ENCODE data around the gene ATXN7L3B.
A peak's percentile ranks its signal among the peaks of the same experiment; 100 is the strongest.

The ATXN7L3B gene

GRCh38 chr12:74526535-74526934 is 11.1 kb upstream of the ATXN7L3B start:
- Histone ChIP-seq H3K4me3 (ENCODE audit: low read length) (no peak overlapping the region), H3K4me1 (ENCODE audit: insufficient read depth, low read length) (no peaks in the 10 kb centered on the region), H3K9me3 (ENCODE audit: insufficient read depth, low read depth, low read length) (no peaks in the 10 kb centered on the region), H3K27ac (ENCODE audit: low read depth, low read length) (no peak overlapping the region), H3K9ac (ENCODE audit: low read depth, low read length) (no peak overlapping the region), H3K36me3 (ENCODE audit: insufficient read depth, low read length) (no peaks in the 10 kb centered on the region), H3K27me3 (ENCODE audit: insufficient read depth, low read length) (peaks cover 2% of the 10 kb centered on the region; the same call in 1 of the 2 replicates)
- WGBS, result no CpG with 5 or more reads among the region's 2 CpGs

- Histone ChIP-seq H3K27me3 (ENCODE audit: insufficient read depth, low read length) (peaks cover 2% of the 10 kb centered on the region; the same call in 1 of the 2 replicates), H3K4me1 (ENCODE audit: insufficient read depth, low read length) (no peaks in the 10 kb centered on the region), H3K36me3 (ENCODE audit: insufficient read depth, low read length) (no peaks in the 10 kb centered on the region), H3K9me3 (ENCODE audit: insufficient read depth, low read depth, low read length) (no peaks in the 10 kb centered on the region), H3K9ac (ENCODE audit: low read depth, low read length) (no peak overlapping the region), H3K4me3 (ENCODE audit: low read length) (no peak overlapping the region), H3K27ac (ENCODE audit: low read depth, low read length) (no peak overlapping the region)
- 83% methylated on average over 2 of the region's 2 CpGs for WGBS
Observed at GRCh38 chr12:74527491-74527890, 10.1 kb upstream of the ATXN7L3B start.

GRCh38 chr12:74530676-74531075 is 7.0 kb upstream of the ATXN7L3B start:
- no CpG with 5 or more reads among the region's 2 CpGs for WGBS
- Histone ChIP-seq H3K27ac (ENCODE audit: low read depth, low read length) (no peak overlapping the region), H3K36me3 (ENCODE audit: insufficient read depth, low read length) (no peaks in the 10 kb centered on the region), H3K27me3 (ENCODE audit: insufficient read depth, low read length) (peaks cover 2% of the 10 kb centered on the region; the same call in 1 of the 2 replicates), H3K9me3 (ENCODE audit: insufficient read depth, low read depth, low read length) (no peaks in the 10 kb centered on the region), H3K4me1 (ENCODE audit: insufficient read depth, low read length) (no peaks in the 10 kb centered on the region), H3K9ac (ENCODE audit: low read depth, low read length) (no peak overlapping the region), H3K4me3 (ENCODE audit: low read length) (no peak overlapping the region)

DNA sequence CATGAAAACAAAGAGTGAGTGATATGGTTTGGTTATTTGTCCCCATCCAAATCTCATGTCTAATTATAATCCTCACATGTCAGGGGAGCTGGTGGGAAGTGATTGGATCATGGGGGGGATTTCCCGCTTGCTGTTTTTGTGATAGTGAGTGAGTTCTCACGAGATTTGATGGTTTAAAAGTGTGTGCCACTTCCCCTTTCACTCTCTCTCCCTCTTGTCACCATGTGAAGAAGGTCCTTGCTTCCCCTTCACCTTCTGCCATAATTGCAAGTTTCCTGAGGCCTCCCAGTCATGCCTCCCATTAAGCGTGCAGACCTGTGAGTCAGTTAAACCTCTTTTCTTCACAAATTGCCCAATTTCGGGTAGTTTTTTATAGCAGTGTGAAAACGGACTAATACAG is 2.1 kb upstream of the ATXN7L3B start:
- Histone ChIP-seq H3K27me3 (ENCODE audit: insufficient read depth, low read length) (peaks cover 2% of the 10 kb centered on the region; the same call in 1 of the 2 replicates), H3K4me1 (ENCODE audit: insufficient read depth, low read length) (peaks cover 23% of the 10 kb centered on the region), H3K27ac (ENCODE audit: low read depth, low read length) (no peak overlapping the region), H3K4me3 (ENCODE audit: low read length) (no peak overlapping the region), H3K36me3 (ENCODE audit: insufficient read depth, low read length) (0 out of 2 replicates have a peak, but pooled peaks cover 7% of the 10 kb centered on the region), H3K9me3 (ENCODE audit: insufficient read depth, low read depth, low read length) (no peaks in the 10 kb centered on the region), H3K9ac (ENCODE audit: low read depth, low read length) (no peak overlapping the region)
- 90% methylated on average over 4 of the region's 5 CpGs for WGBS

DNA sequence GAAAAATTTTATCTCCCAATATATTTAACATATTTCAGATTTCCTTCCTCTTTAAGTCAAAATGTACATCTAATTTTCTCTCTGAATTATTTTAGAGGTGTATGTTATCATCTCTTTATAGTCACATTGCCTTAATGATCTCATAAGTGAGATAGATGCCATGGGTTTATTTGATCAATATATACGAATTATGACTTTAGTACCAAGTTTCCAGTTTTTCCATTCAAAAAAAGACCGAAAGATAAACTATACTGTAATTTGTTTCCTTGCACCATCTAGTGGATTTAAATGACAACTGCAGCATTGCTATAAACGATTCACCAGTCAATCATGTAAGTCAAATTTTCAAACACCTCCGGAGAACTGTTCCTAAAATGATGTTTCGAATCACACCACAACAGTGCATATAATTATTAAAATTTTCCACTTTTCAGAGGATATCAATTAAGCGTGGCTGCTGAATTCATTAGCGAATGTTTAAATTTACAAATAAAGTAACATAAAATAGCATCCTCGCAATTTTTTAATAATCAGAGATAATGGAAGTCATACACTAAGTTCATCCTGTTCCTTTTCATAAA is 419 bp upstream of the ATXN7L3B start:
- Histone ChIP-seq H3K4me3 (ENCODE audit: low read length) (peak overlapping the region; percentile 98), H3K9ac (ENCODE audit: low read depth, low read length) (peak overlapping the region; percentile 99), H3K27me3 (ENCODE audit: insufficient read depth, low read length) (no peaks in the 10 kb centered on the region), H3K9me3 (ENCODE audit: insufficient read depth, low read depth, low read length) (no peaks in the 10 kb centered on the region), H3K4me1 (ENCODE audit: insufficient read depth, low read length) (peaks cover 40% of the 10 kb centered on the region), H3K27ac (ENCODE audit: low read depth, low read length) (peak overlapping the region; percentile 97), H3K36me3 (ENCODE audit: insufficient read depth, low read length) (peaks cover 15% of the 10 kb centered on the region; the same call in 1 of the 2 replicates)
- WGBS, result 18% methylated on average over 8 of the region's 8 CpGs

- Histone ChIP-seq H3K36me3 (ENCODE audit: insufficient read depth, low read length) (peaks cover 22% of the 10 kb centered on the region; the same call in 1 of the 2 replicates), H3K27ac (ENCODE audit: low read depth, low read length) (peak overlapping the region; percentile 97), H3K4me3 (ENCODE audit: low read length) (peak overlapping the region; percentile 98), H3K9me3 (ENCODE audit: insufficient read depth, low read depth, low read length) (no peaks in the 10 kb centered on the region), H3K4me1 (ENCODE audit: insufficient read depth, low read length) (peaks cover 53% of the 10 kb centered on the region), H3K9ac (ENCODE audit: low read depth, low read length) (peak overlapping the region; percentile 99), H3K27me3 (ENCODE audit: insufficient read depth, low read length) (no peaks in the 10 kb centered on the region)
- WGBS, result 55% methylated on average over 7 of the region's 7 CpGs
Observed at GRCh38 chr12:74538491-74539258, 1.0 kb downstream of the ATXN7L3B start.

- WGBS, result 82% methylated on average over 4 of the region's 4 CpGs
- Histone ChIP-seq H3K4me3 (ENCODE audit: low read length) (peak overlapping the region; percentile 98), H3K27me3 (ENCODE audit: insufficient read depth, low read length) (no peaks in the 10 kb centered on the region), H3K36me3 (ENCODE audit: insufficient read depth, low read length) (peaks cover 25% of the 10 kb centered on the region; the same call in 1 of the 2 replicates), H3K9me3 (ENCODE audit: insufficient read depth, low read depth, low read length) (no peaks in the 10 kb centered on the region), H3K9ac (ENCODE audit: low read depth, low read length) (peak overlapping the region; percentile 99; the same call in 1 of the 2 replicates), H3K4me1 (ENCODE audit: insufficient read depth, low read length) (peaks cover 53% of the 10 kb centered on the region), H3K27ac (ENCODE audit: low read depth, low read length) (no peak overlapping the region; the same call in 1 of the 2 replicates)
Observed at GRCh38 chr12:74539261-74539660, 1.6 kb downstream of the ATXN7L3B start.

DNA sequence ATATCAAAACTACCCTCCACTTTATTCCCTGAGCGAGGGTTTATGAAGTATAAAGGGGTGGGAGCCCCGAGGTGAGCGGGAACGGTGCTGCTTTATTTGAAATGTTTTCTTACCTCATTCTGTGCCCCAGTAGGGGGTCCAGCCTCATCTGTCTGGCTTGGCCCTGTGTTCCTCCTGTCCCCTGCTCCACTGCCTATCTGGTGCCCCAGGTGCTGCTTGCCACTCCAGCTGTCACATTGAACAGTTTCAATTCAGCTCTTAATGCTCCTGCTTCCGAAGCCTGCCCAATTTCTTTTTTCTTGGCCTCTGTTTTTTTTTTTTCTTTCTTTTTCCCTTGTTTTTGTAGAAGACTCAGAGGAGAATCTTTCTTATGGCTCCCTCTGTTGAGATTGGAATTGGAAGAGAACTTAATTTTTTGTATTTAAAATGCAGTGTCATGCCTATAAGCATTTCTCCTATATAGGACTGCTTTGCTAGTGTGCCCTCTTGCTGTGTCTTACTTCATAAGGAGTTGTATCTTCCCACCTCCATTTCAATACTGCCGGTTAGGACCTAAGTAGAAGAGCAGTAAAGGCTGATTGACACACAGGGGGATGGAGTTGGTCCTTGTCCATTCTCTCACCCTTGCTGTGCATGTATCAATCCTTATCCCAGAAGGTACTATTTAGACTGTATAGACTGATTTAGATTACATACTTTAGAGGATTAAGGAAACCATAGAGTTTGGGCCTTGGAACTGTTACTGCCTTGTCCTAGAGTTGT is 2.3 kb downstream of the ATXN7L3B start:
- no peak overlapping the region; the same call in 1 of the 2 replicates for H3K27ac ChIP-seq (ENCODE audit: low read depth, low read length)

DNA sequence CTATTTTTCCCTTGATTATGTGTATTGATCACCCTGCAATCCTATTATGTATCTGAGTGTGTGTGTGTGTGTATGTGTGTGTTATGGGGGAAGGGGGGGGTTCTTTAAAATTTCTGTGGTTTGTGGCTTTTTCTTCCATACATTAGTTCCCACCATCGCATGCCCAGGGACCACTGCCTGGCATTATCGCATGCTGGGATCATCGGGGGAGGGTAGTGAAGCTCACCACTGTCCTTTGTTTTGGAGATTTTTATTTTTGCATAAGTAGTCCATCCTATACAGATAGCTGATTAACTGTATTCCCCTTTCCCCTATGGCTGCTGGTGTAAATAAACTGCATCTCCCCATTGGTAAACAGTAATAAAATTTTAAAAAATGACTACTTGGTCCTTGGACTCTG is 3.4 kb downstream of the ATXN7L3B start:
- no CpG with 5 or more reads among the region's 3 CpGs for WGBS
- Histone ChIP-seq H3K27me3 (ENCODE audit: insufficient read depth, low read length) (no peaks in the 10 kb centered on the region), H3K9me3 (ENCODE audit: insufficient read depth, low read depth, low read length) (no peaks in the 10 kb centered on the region), H3K9ac (ENCODE audit: low read depth, low read length) (no peak overlapping the region), H3K36me3 (ENCODE audit: insufficient read depth, low read length) (peaks cover 25% of the 10 kb centered on the region; the same call in 1 of the 2 replicates), H3K4me3 (ENCODE audit: low read length) (peak overlapping the region; percentile 98), H3K4me1 (ENCODE audit: insufficient read depth, low read length) (peaks cover 53% of the 10 kb centered on the region), H3K27ac (ENCODE audit: low read depth, low read length) (peak overlapping the region; percentile 68; the same call in 1 of the 2 replicates)

More for the DNA sequence above, 2.3 kb downstream of the ATXN7L3B start:
- Histone ChIP-seq H3K9ac (ENCODE audit: low read depth, low read length) (no peak overlapping the region), H3K4me3 (ENCODE audit: low read length) (peak overlapping the region; percentile 98), H3K4me1 (ENCODE audit: insufficient read depth, low read length) (peaks cover 53% of the 10 kb centered on the region), H3K36me3 (ENCODE audit: insufficient read depth, low read length) (peaks cover 25% of the 10 kb centered on the region; the same call in 1 of the 2 replicates), H3K9me3 (ENCODE audit: insufficient read depth, low read depth, low read length) (no peaks in the 10 kb centered on the region), H3K27me3 (ENCODE audit: insufficient read depth, low read length) (no peaks in the 10 kb centered on the region)
- WGBS, result 58% methylated on average over 5 of the region's 6 CpGs

DNA sequence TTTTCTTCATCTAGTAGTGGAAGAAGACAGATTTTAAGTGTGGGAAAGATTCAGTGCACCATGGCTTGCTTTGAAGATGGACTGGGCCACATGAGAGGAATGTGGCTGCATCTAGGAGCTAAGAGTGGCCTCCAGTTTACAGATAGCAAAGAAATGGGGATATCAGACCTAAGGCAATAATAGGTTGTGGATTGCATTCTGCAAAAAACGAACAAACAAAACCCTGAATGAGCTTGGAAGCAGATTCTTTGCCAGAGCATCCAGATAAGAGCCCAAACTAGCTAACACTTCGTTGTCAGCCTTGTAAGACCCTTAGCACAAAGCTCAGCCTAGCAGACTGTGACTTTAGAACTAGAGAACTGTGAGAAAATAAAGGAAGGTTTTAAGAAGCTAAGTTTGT is 9.6 kb downstream of the ATXN7L3B start:
- Histone ChIP-seq H3K27ac (ENCODE audit: low read depth, low read length) (no peak overlapping the region), H3K27me3 (ENCODE audit: insufficient read depth, low read length) (no peaks in the 10 kb centered on the region), H3K9ac (ENCODE audit: low read depth, low read length) (no peak overlapping the region), H3K4me3 (ENCODE audit: low read length) (no peak overlapping the region), H3K9me3 (ENCODE audit: insufficient read depth, low read depth, low read length) (no peaks in the 10 kb centered on the region), H3K36me3 (ENCODE audit: insufficient read depth, low read length) (peaks cover 10% of the 10 kb centered on the region; the same call in 1 of the 2 replicates), H3K4me1 (ENCODE audit: insufficient read depth, low read length) (peaks cover 13% of the 10 kb centered on the region)
- WGBS, result 88% methylated on average over 2 of the region's 2 CpGs

DNA sequence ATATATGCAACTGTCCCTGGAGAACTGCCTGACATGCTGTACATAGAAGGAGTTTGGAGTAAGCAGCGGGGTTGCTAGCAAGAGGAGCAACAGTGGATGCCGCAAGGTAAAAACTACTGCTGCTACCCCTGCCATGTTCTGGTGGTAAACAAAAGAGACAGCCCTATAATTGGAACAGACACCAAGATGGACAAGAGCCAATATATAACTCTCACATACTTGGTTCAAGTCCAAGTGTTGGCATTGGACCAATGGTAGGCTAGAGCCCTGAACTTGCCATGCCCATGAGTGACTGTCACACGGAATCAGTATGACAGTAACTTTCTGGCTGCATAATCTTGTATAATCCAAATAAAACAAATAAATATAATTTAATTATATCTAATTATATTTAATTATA is 13.7 kb downstream of the ATXN7L3B start:
- Histone ChIP-seq H3K9ac (ENCODE audit: low read depth, low read length) (no peak overlapping the region), H3K27ac (ENCODE audit: low read depth, low read length) (no peak overlapping the region), H3K4me1 (ENCODE audit: insufficient read depth, low read length) (no peaks in the 10 kb centered on the region), H3K27me3 (ENCODE audit: insufficient read depth, low read length) (no peaks in the 10 kb centered on the region), H3K9me3 (ENCODE audit: insufficient read depth, low read depth, low read length) (no peaks in the 10 kb centered on the region), H3K36me3 (ENCODE audit: insufficient read depth, low read length) (no peaks in the 10 kb centered on the region), H3K4me3 (ENCODE audit: low read length) (no peak overlapping the region)
- WGBS, result 96% methylated on average over 3 of the region's 3 CpGs
